Cardiac septum (tissue), 1 donor: ENCODE results near the gene RABAC1. TPM values are rescaled to one million over a fixed set of nuclear protein-coding genes. Genes with fewer than 3 reads are reported as not detected.
"Not testable (repeated sequence)": the region's sequence is repeated elsewhere in the genome, so short reads cannot be mapped to it uniquely, and the experiment has no call there.

Source experiments
- DNase-seq: peaks from one replicate; pipeline ENCODE4 v3.0.0-alpha.2; 2020; ENCODE audit warnings: low spot score
- intact Hi-C: fragments of 100-400 bp; cut with DNase I; formaldehyde crosslinking; loops from one replicate; pipeline ENCODE4 v1.14.0; 2022
- total RNA-seq: library from RNA; stranded (reverse); fragmentation: NEBNext Ultra II Directional; extraction: Animal tissue kit (Norgen Biotek cat#: 25700); gene quantifications from one replicate; pipeline ENCODE4 v1.2.1, GENCODE V29; 2021
- donor health status: DM: no; HTN: no; CAD: no.

RABAC1 gene
- total RNA-seq, 1 donor from 2014 or later: 92.0 TPM

- intact Hi-C loops: no loop called here
- no peak for DNase-seq
These were observed 35.9 kb downstream of the RABAC1 start for GRCh38 chr19:41923045-41923788.

- intact Hi-C loops: no loop called here
- DNase-seq: no peak
These were observed 36.5 kb downstream of the RABAC1 start for GRCh38 chr19:41922585-41922984.

- intact Hi-C loops: no loop called here
- DNase-seq: no peak
These were observed 37.2 kb downstream of the RABAC1 start for GRCh38 chr19:41921577-41922576.

GRCh38 chr19:41920882-41921576, 38.1 kb downstream of the RABAC1 start:
- intact Hi-C loops: no loop called here

GRCh38 chr19:41919948-41920712, 39.0 kb downstream of the RABAC1 start:
- no peak for DNase-seq
- intact Hi-C loops: no loop called here

More at GRCh38 chr19:41920882-41921576, 38.1 kb downstream of the RABAC1 start:
- DNase-seq: no peak

GRCh38 chr19:41918653-41919244, 40.4 kb downstream of the RABAC1 start:
- intact Hi-C loops: no loop called here
- no peak for DNase-seq

GRCh38 chr19:41918095-41918494, 41.0 kb downstream of the RABAC1 start:
- intact Hi-C loops: no loop called here
- no peak for DNase-seq

GRCh38 chr19:41917676-41918075, 41.4 kb downstream of the RABAC1 start:
- intact Hi-C loops: no loop called here
- DNase-seq: no peak

GRCh38 chr19:41915776-41916414, 43.2 kb downstream of the RABAC1 start:
- intact Hi-C loops: no loop called here

GRCh38 chr19:41915021-41915775, 43.9 kb downstream of the RABAC1 start:
- DNase-seq: no peak
- intact Hi-C loops: no loop called here

More at GRCh38 chr19:41915776-41916414, 43.2 kb downstream of the RABAC1 start:
- no peak for DNase-seq

- DNase-seq, intact Hi-C loops: not testable (repeated sequence)
These were observed 44.7 kb downstream of the RABAC1 start for GRCh38 chr19:41914424-41914834.

- intact Hi-C loops: no loop called here
- DNase-seq: no peak
These were observed 45.3 kb downstream of the RABAC1 start for GRCh38 chr19:41913538-41914423.

GRCh38 chr19:41912899-41913537, 46.1 kb downstream of the RABAC1 start:
- intact Hi-C loops: no loop called here

GRCh38 chr19:41911889-41912731, 47.0 kb downstream of the RABAC1 start:
- DNase-seq: no peak
- intact Hi-C loops: no loop called here

More at GRCh38 chr19:41912899-41913537, 46.1 kb downstream of the RABAC1 start:
- no peak for DNase-seq
